Measurements from ENCODE around the gene MFSD6.
A peak's percentile ranks its signal among the peaks of the same experiment; 100 is the strongest.
"Not testable (repeated sequence)": the region's sequence is repeated elsewhere in the genome, so short reads cannot be mapped to it uniquely, and the experiment has no call there.

Gene MFSD6

GRCh38 chr2:190407662-190408537 is at the start of gene MFSD6:
Gene MFSD6 (plus strand): TSS chr2:190408355. CDS start chr2:190436030, 27,675 bp downstream.
- peak within 1 kb of the TSS; percentile 55 for H3K4me3 ChIP-seq (ENCODE audit: low read depth, low read length)
- DNase-seq (ENCODE audit: low read depth): no peak

GRCh38 chr2:190358655-190359448 is 49.3 kb upstream of the MFSD6 start:
- not testable (repeated sequence) for DNase-seq (ENCODE audit: low read depth); H3K4me3 ChIP-seq (ENCODE audit: low read depth, low read length)

- no peak overlapping the region for H3K4me3 ChIP-seq (ENCODE audit: low read depth, low read length)
- DNase-seq (ENCODE audit: low read depth): no peak
Measured at GRCh38 chr2:190360561-190360960, 47.6 kb upstream of the MFSD6 start.

GRCh38 chr2:190360965-190361364 is 47.2 kb upstream of the MFSD6 start:
- no peak for DNase-seq (ENCODE audit: low read depth)
- no peak overlapping the region for H3K4me3 ChIP-seq (ENCODE audit: low read depth, low read length)

- no peak overlapping the region for H3K4me3 ChIP-seq (ENCODE audit: low read depth, low read length)
- DNase-seq (ENCODE audit: low read depth): no peak
Measured at GRCh38 chr2:190361572-190361971, 46.6 kb upstream of the MFSD6 start.

- no peak for DNase-seq (ENCODE audit: low read depth)
- H3K4me3 ChIP-seq (ENCODE audit: low read depth, low read length): no peak overlapping the region
Measured at GRCh38 chr2:190362894-190363293, 45.3 kb upstream of the MFSD6 start.

GRCh38 chr2:190365499-190366204 is 42.5 kb upstream of the MFSD6 start:
- DNase-seq (ENCODE audit: low read depth): no peak
- no peak overlapping the region for H3K4me3 ChIP-seq (ENCODE audit: low read depth, low read length)

- DNase-seq (ENCODE audit: low read depth): no peak
- H3K4me3 ChIP-seq (ENCODE audit: low read depth, low read length): no peak overlapping the region
Measured at GRCh38 chr2:190366248-190366753, 41.9 kb upstream of the MFSD6 start.

- DNase-seq (ENCODE audit: low read depth): no peak
- no peak overlapping the region for H3K4me3 ChIP-seq (ENCODE audit: low read depth, low read length)
Measured at GRCh38 chr2:190367091-190367490, 41.1 kb upstream of the MFSD6 start.

- H3K4me3 ChIP-seq (ENCODE audit: low read depth, low read length): no peak overlapping the region
- DNase-seq (ENCODE audit: low read depth): no peak
Measured at GRCh38 chr2:190369635-190370034, 38.5 kb upstream of the MFSD6 start.

- H3K4me3 ChIP-seq (ENCODE audit: low read depth, low read length): no peak overlapping the region
- DNase-seq (ENCODE audit: low read depth): no peak
Measured at GRCh38 chr2:190376083-190376482, 32.1 kb upstream of the MFSD6 start.

GRCh38 chr2:190376591-190377245 is 31.4 kb upstream of the MFSD6 start:
- no peak for DNase-seq (ENCODE audit: low read depth)
- no peak overlapping the region for H3K4me3 ChIP-seq (ENCODE audit: low read depth, low read length)

- DNase-seq (ENCODE audit: low read depth): no peak
- H3K4me3 ChIP-seq (ENCODE audit: low read depth, low read length): no peak overlapping the region
Measured at GRCh38 chr2:190378880-190379237, 29.3 kb upstream of the MFSD6 start.

GRCh38 chr2:190379249-190379964 is 28.7 kb upstream of the MFSD6 start:
- peak; percentile 90 for DNase-seq (ENCODE audit: low read depth)
- no peak overlapping the region for H3K4me3 ChIP-seq (ENCODE audit: low read depth, low read length)

GRCh38 chr2:190380962-190381412 is 27.2 kb upstream of the MFSD6 start:
- no peak for DNase-seq (ENCODE audit: low read depth)
- H3K4me3 ChIP-seq (ENCODE audit: low read depth, low read length): no peak overlapping the region

- no peak for DNase-seq (ENCODE audit: low read depth)
- no peak overlapping the region for H3K4me3 ChIP-seq (ENCODE audit: low read depth, low read length)
Measured at GRCh38 chr2:190382851-190383250, 25.3 kb upstream of the MFSD6 start.

- no peak overlapping the region for H3K4me3 ChIP-seq (ENCODE audit: low read depth, low read length)
- DNase-seq (ENCODE audit: low read depth): no peak
Measured at GRCh38 chr2:190387422-190387821, 20.7 kb upstream of the MFSD6 start.

- no peak for DNase-seq (ENCODE audit: low read depth)
- H3K4me3 ChIP-seq (ENCODE audit: low read depth, low read length): no peak overlapping the region
Measured at GRCh38 chr2:190396271-190396670, 11.9 kb upstream of the MFSD6 start.
